Measurements from ENCODE around the gene KRTAP10-10. TPM values are rescaled to one million over a fixed set of nuclear protein-coding genes. Genes with fewer than 3 reads are reported as not detected.
"Not testable (repeated sequence)": the region's sequence is repeated elsewhere in the genome, so short reads cannot be mapped to it uniquely, and the experiment has no call there.

KRTAP10-10 gene
- total RNA-seq, 4 donors from 2014 or later = not detected

DNA sequence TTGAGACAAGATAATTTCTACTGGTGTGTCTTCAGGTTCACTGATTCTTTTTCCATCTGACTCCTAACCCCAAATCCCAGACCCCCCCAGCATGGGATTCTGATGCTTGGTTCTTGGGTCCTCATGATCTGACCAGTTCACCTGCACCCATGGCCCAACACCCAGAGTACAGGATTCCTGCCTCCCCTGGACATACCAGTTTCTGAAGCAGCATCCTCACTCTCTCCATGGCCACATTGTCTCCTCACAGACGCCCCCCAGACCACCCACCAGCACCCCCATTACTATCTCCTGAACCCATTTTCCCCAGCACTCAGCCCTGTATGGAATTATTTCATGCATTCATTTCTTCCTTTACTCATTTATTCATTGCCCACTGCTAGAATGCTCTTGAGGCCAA is 19.7 kb downstream of the KRTAP10-10 start:
- no peak overlapping the region for H3K27ac ChIP-seq
- no peaks in the 10 kb centered on the region for H3K4me1 ChIP-seq
- H3K9me3 ChIP-seq = no peaks in the 10 kb centered on the region
- peaks cover 0 to 8% (median 4%) of the 10 kb centered on the region in 3 donors for H3K27me3 ChIP-seq
- intact Hi-C loops (cut with DNase I; ENCODE audit: low total_unique reads) = no loop called here
- H3K4me3 ChIP-seq = no peak overlapping the region
- in situ Hi-C loops (cut with MboI; ENCODE audit: low sequenced_read_pairs in 4 of 4) = no loop called here
- ATAC-seq = no peak
- no peak for DNase-seq
- TF ChIP-seq POLR2A (IDR thresholded peaks at IDR 0.05) (no peak), CTCF (IDR thresholded peaks at IDR 0.05 in 4 of 5, conservative IDR thresholded peaks at IDR 0.05 in 1 of 5) (no peak)
- H3K36me3 ChIP-seq = no peaks in the 10 kb centered on the region

DNA sequence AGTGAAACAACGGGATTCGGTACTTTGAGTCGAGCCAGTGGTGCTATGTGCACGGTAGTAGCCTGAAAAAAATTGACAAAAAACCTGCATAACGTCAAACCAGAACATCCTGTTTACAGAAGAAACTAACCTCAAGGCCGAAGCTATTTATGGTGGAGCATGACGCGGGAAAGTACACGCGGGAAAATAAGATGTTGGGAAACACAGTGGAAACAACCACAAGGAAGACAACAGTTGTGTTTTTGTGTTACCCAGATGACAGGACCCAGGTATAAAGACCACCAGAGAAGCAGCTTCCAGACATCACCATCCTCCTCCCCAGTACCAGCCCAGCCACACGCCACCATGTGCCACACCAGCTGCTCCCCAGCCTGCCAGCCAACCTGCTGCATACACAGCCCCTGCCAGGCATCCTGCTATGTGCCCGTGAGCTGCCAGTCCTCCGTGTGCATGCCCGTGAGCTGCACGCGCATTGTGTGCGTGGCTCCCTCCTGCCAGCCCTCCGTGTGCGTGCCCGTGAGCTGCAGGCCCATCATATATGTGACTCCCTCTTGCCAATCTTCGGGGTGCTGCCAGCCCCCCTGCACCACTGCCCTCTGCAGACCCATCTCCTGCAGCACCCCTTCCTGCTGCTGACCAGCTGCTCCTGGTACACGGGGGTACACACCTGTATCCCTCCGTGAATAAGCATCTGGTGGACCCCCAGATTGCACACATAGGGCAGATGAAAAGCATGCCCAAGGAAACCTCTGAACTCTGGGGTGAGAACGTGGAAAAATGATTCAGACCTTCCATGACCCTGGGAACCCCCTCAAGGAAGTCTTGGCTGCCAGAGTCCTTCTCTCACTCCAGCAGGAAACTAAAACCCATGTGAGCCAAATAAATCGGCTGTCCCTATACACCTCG is 20.7 kb downstream of the KRTAP10-10 start, which contains the start of gene KRTAP12-3:
KRTAP12-3 (plus strand) TSS at position 298 of the 906 bp plus-strand sequence; CDS start at position 346, 48 bp downstream.
- no peaks in the 10 kb centered on the region for H3K4me1 ChIP-seq
- no peak within 1 kb of the TSS for H3K4me3 ChIP-seq
- H3K27me3 ChIP-seq = peaks cover 0 to 8% (median 4%) of the 10 kb centered on the region in 3 donors
- in situ Hi-C loops (cut with MboI; ENCODE audit: low sequenced_read_pairs in 4 of 4) = no loop called here
- no peaks in the 10 kb centered on the region for H3K36me3 ChIP-seq
- H3K9me3 ChIP-seq = no peaks in the 10 kb centered on the region
- DNase-seq = no peak
- no peak within 1 kb of the TSS for H3K27ac ChIP-seq
- TF ChIP-seq POLR2A (IDR thresholded peaks at IDR 0.05) (no peak), CTCF (IDR thresholded peaks at IDR 0.05 in 4 of 5, conservative IDR thresholded peaks at IDR 0.05 in 1 of 5) (no peak)
- intact Hi-C loops (cut with DNase I; ENCODE audit: low total_unique reads) = no loop called here
- no peak for ATAC-seq

DNA sequence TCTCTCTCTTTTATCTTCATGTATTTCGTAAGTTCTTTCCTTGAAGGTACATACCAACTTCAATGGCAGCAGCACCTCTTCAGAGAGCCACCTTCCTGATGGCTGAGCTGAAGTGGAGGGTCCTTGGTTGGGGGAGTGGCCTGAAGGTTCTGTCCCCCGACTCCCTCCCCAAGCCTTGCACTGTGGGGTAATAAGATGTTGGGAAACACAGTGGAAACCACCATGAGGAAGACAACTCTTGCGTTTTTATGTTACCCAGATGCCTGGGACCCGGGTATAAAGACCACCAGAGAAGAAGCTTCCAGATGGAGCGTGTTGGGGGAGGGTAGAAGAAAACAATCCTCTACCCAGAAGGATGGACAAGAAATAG is 21.4 kb downstream of the KRTAP10-10 start:
- Histone ChIP-seq H3K9me3 (no peaks in the 10 kb centered on the region), H3K36me3 (no peaks in the 10 kb centered on the region), H3K27ac (no peak overlapping the region), H3K4me1 (no peaks in the 10 kb centered on the region), H3K4me3 (no peak overlapping the region), H3K27me3 (peaks cover 0 to 8% (median 4%) of the 10 kb centered on the region in 3 donors)
- in situ Hi-C loops (cut with MboI; ENCODE audit: low sequenced_read_pairs in 4 of 4) = no loop called here
- no peak for TF ChIP-seq POLR2A (IDR thresholded peaks at IDR 0.05)
- TF ChIP-seq CTCF (IDR thresholded peaks at IDR 0.05 in 4 of 5, conservative IDR thresholded peaks at IDR 0.05 in 1 of 5) = no peak
- intact Hi-C loops (cut with DNase I; ENCODE audit: low total_unique reads) = no loop called here
- DNase-seq (no peak), ATAC-seq (no peak)

DNA sequence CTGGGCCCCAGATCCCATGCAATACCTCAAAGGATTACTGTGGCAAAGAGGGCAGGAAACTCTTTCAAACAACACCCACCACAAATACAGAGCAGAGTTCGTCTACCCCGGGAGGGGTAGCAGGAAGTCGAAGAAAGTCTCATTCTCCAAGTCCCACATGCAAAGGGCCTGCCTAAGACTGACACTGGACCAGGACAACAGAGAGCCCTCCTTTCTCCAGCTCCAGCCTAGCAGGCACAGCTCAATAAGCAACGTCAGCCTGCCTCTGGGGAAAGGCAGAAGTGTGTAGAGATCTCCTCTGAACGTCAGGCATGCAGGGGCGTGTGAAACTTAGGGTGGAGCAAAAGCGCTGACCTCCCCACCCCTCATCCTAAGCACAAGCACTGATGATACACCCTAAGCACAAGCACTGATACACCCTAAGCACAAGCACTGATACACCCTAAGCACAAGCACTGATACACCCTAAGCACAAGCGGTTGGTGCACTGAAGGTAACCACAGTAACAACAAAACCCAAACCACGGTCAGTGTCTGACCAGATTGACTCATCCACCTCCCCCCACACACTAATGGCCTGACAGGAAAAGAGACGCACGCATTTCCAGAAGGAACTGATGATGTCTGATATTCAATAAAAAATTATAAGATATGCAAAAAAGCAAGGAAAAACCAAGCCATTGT is 21.9 kb downstream of the KRTAP10-10 start:
- Histone ChIP-seq H3K4me3 (no peak overlapping the region), H3K27me3 (peaks cover 0 to 8% (median 4%) of the 10 kb centered on the region in 3 donors), H3K9me3 (no peaks in the 10 kb centered on the region), H3K4me1 (no peaks in the 10 kb centered on the region), H3K27ac (no peak overlapping the region), H3K36me3 (no peaks in the 10 kb centered on the region)
- intact Hi-C loops (cut with DNase I; ENCODE audit: low total_unique reads) = no loop called here
- in situ Hi-C loops (cut with MboI; ENCODE audit: low sequenced_read_pairs in 4 of 4) = no loop called here
- ATAC-seq = no peak
- no peak for TF ChIP-seq POLR2A (IDR thresholded peaks at IDR 0.05)
- TF ChIP-seq CTCF (IDR thresholded peaks at IDR 0.05 in 4 of 5, conservative IDR thresholded peaks at IDR 0.05 in 1 of 5) = no peak
- no peak for DNase-seq

- H3K9me3 ChIP-seq; in situ Hi-C loops (cut with MboI; ENCODE audit: low sequenced_read_pairs in 4 of 4); H3K27me3 ChIP-seq; H3K36me3 ChIP-seq; H3K4me3 ChIP-seq; H3K27ac ChIP-seq; DNase-seq; H3K4me1 ChIP-seq; ATAC-seq; intact Hi-C loops (cut with DNase I; ENCODE audit: low total_unique reads): not testable (repeated sequence)
Measured at GRCh38 chr21:44661567-44661966, 24.4 kb downstream of the KRTAP10-10 start.
